IPS DF 4.7 (cell line): Measurements from ENCODE around the gene PPP1R10.
"Not testable (repeated sequence)": the region's sequence is repeated elsewhere in the genome, so short reads cannot be mapped to it uniquely, and the experiment has no call there.

Experiments
- DNase-seq: peaks from one replicate; pipeline ENCODE4 v3.0.0-alpha.2; 2013; ENCODE audit warnings: low spot score; ENCODE audit errors: extremely low read depth

The PPP1R10 gene

GRCh38 chr6:30616811-30617564 is at the start of gene PPP1R10:
TSS of gene PPP1R10 (minus strand) at chr6:30617243. CDS start at chr6:30609944, 7,299 bp downstream.
- peak; percentile 100 for DNase-seq

GRCh38 chr6:30666300-30666699 is 49.3 kb upstream of the PPP1R10 start:
- not testable (repeated sequence) for DNase-seq

GRCh38 chr6:30664994-30665767 is 48.1 kb upstream of the PPP1R10 start:
- DNase-seq, result no peak

GRCh38 chr6:30657922-30658321 is 40.9 kb upstream of the PPP1R10 start:
- not testable (repeated sequence) for DNase-seq

GRCh38 chr6:30657454-30657853 is 40.4 kb upstream of the PPP1R10 start:
- DNase-seq, result no peak

- DNase-seq, result no peak
Measured at GRCh38 chr6:30656513-30656912, 39.5 kb upstream of the PPP1R10 start.

- no peak for DNase-seq
Measured at GRCh38 chr6:30655743-30656094, 38.7 kb upstream of the PPP1R10 start.

GRCh38 chr6:30654798-30655742 is 38.0 kb upstream of the PPP1R10 start:
- no peak for DNase-seq

- no peak for DNase-seq
Measured at GRCh38 chr6:30651143-30651542, 34.1 kb upstream of the PPP1R10 start.

GRCh38 chr6:30647242-30648116 is 30.4 kb upstream of the PPP1R10 start:
- DNase-seq, result no peak

- DNase-seq, result no peak
Measured at GRCh38 chr6:30646450-30647241, 29.6 kb upstream of the PPP1R10 start, which contains the start of gene C6orf136. TSS of gene C6orf136 (plus strand) at chr6:30647133. CDS start at chr6:30647232, 99 bp downstream.

- no peak for DNase-seq
Measured at GRCh38 chr6:30645989-30646388, 28.9 kb upstream of the PPP1R10 start.

GRCh38 chr6:30644769-30645168 is 27.7 kb upstream of the PPP1R10 start:
- DNase-seq, result no peak

GRCh38 chr6:30643656-30644055 is 26.6 kb upstream of the PPP1R10 start:
- no peak for DNase-seq

- no peak for DNase-seq
Measured at GRCh38 chr6:30641048-30641447, 24.0 kb upstream of the PPP1R10 start.

- DNase-seq, result no peak
Measured at GRCh38 chr6:30640481-30640880, 23.4 kb upstream of the PPP1R10 start.

GRCh38 chr6:30635834-30636233 is 18.8 kb upstream of the PPP1R10 start:
- DNase-seq, result no peak

- DNase-seq, result no peak
Measured at GRCh38 chr6:30626484-30627366, 9.7 kb upstream of the PPP1R10 start, which contains the start of gene ATAT1. TSS of gene ATAT1 (plus strand) at chr6:30626874.

- DNase-seq, result no peak
Measured at GRCh38 chr6:30625511-30625910, 8.5 kb upstream of the PPP1R10 start.
